ENCODE measurements around the gene NDUFA6.

The NDUFA6 gene

GRCh38 chr22:42084874-42085273 lies 5.7 kb downstream of the NDUFA6 start:
- Mint-ChIP-seq H3K36me3 (ENCODE audit: low read depth) (peaks cover 78% of the 10 kb centered on the region), H3K4me3 (no peak overlapping the region), H3K27ac (peak overlapping the region; percentile 1), H3K4me1 (ENCODE audit: low read depth) (peaks cover 42% of the 10 kb centered on the region), H3K27me3 (no peaks in the 10 kb centered on the region), H3K9me3 (no peaks in the 10 kb centered on the region)
- intact Hi-C loops (cut with micrococcal nuclease), result no loop called here

- H3K27me3 Mint-ChIP-seq, result no peaks in the 10 kb centered on the region
- no peak overlapping the region for H3K27ac Mint-ChIP-seq
- intact Hi-C loops (cut with micrococcal nuclease), result no loop called here
- H3K36me3 Mint-ChIP-seq (ENCODE audit: low read depth), result peaks cover 82% of the 10 kb centered on the region
- peaks cover 40% of the 10 kb centered on the region for H3K4me1 Mint-ChIP-seq (ENCODE audit: low read depth)
- no peak overlapping the region for H3K4me3 Mint-ChIP-seq
- H3K9me3 Mint-ChIP-seq, result no peaks in the 10 kb centered on the region
Observed at GRCh38 chr22:42083119-42083518, 7.5 kb downstream of the NDUFA6 start.

GRCh38 chr22:42080287-42080686 lies 10.3 kb downstream of the NDUFA6 start:
- intact Hi-C loops (cut with micrococcal nuclease), result no loop called here
- peak overlapping the region; percentile 85 for H3K4me3 Mint-ChIP-seq
- H3K4me1 Mint-ChIP-seq (ENCODE audit: low read depth), result peaks cover 58% of the 10 kb centered on the region
- no peaks in the 10 kb centered on the region for H3K27me3 Mint-ChIP-seq
- no peaks in the 10 kb centered on the region for H3K9me3 Mint-ChIP-seq
- peaks cover 86% of the 10 kb centered on the region for H3K36me3 Mint-ChIP-seq (ENCODE audit: low read depth)
- peak overlapping the region; percentile 98 for H3K27ac Mint-ChIP-seq

- no peaks in the 10 kb centered on the region for H3K27me3 Mint-ChIP-seq
- intact Hi-C loops (cut with micrococcal nuclease), result loop anchor here (1.0 to 2.0 kb wide), 3 partner anchors 9 to 113 kb away; partner anchors contain the start of genes NAGA and NDUFA6
Observed at GRCh38 chr22:42079319-42080251, 11.0 kb downstream of the NDUFA6 start, which contains the start of gene SMDT1. Gene SMDT1, plus strand, starts transcription at chr22:42079700. Its CDS starts 69 bp downstream, at chr22:42079769.

GRCh38 chr22:42078469-42079318 lies 11.9 kb downstream of the NDUFA6 start:
- intact Hi-C loops (cut with micrococcal nuclease), result loop anchor here (1.0 to 2.0 kb wide), 3 partner anchors 8 to 112 kb away; partner anchors contain the start of genes NAGA and NDUFA6
- Mint-ChIP-seq H3K9me3 (no peaks in the 10 kb centered on the region), H3K27me3 (no peaks in the 10 kb centered on the region), H3K4me3 (peak overlapping the region; percentile 85), H3K4me1 (ENCODE audit: low read depth) (peaks cover 52% of the 10 kb centered on the region), H3K27ac (peak overlapping the region; percentile 98), H3K36me3 (ENCODE audit: low read depth) (peaks cover 75% of the 10 kb centered on the region)

More at GRCh38 chr22:42079319-42080251, 11.0 kb downstream of the NDUFA6 start, which contains the start of gene SMDT1:
- H3K4me1 Mint-ChIP-seq (ENCODE audit: low read depth), result peaks cover 60% of the 10 kb centered on the region
- H3K36me3 Mint-ChIP-seq (ENCODE audit: low read depth), result peaks cover 84% of the 10 kb centered on the region
- no peaks in the 10 kb centered on the region for H3K9me3 Mint-ChIP-seq
- peak within 1 kb of the TSS; percentile 85 for H3K4me3 Mint-ChIP-seq
- peak within 1 kb of the TSS; percentile 98 for H3K27ac Mint-ChIP-seq

- Mint-ChIP-seq H3K36me3 (ENCODE audit: low read depth) (peaks cover 67% of the 10 kb centered on the region), H3K9me3 (no peaks in the 10 kb centered on the region), H3K4me3 (no peak overlapping the region), H3K27ac (peak overlapping the region; percentile 98), H3K27me3 (no peaks in the 10 kb centered on the region), H3K4me1 (ENCODE audit: low read depth) (peaks cover 60% of the 10 kb centered on the region)
- intact Hi-C loops (cut with micrococcal nuclease), result loop anchor here (2.0 kb wide), 1 partner anchor 111 kb away; no protein-coding TSS in a partner anchor
Observed at GRCh38 chr22:42077486-42078125, 13.0 kb downstream of the NDUFA6 start.

- peaks cover 60% of the 10 kb centered on the region for H3K4me1 Mint-ChIP-seq (ENCODE audit: low read depth)
- peak overlapping the region; percentile 98 for H3K27ac Mint-ChIP-seq
- H3K27me3 Mint-ChIP-seq, result no peaks in the 10 kb centered on the region
- intact Hi-C loops (cut with micrococcal nuclease), result no loop called here
- H3K36me3 Mint-ChIP-seq (ENCODE audit: low read depth), result peaks cover 60% of the 10 kb centered on the region
- no peak overlapping the region for H3K4me3 Mint-ChIP-seq
- no peaks in the 10 kb centered on the region for H3K9me3 Mint-ChIP-seq
Observed at GRCh38 chr22:42076764-42077485, 13.6 kb downstream of the NDUFA6 start.

- intact Hi-C loops (cut with micrococcal nuclease), result no loop called here
- H3K27ac Mint-ChIP-seq, result peak overlapping the region; percentile 96
Observed at GRCh38 chr22:42074846-42075676, 15.5 kb downstream of the NDUFA6 start.

GRCh38 chr22:42074132-42074811 lies 16.3 kb downstream of the NDUFA6 start, which contains the start of gene PHETA2:
Gene PHETA2, plus strand, starts transcription at chr22:42074248. Its CDS starts 3,046 bp downstream, at chr22:42077294.
- Mint-ChIP-seq H3K27ac (peak within 1 kb of the TSS; percentile 96), H3K9me3 (no peaks in the 10 kb centered on the region), H3K4me3 (peak within 1 kb of the TSS; percentile 79), H3K27me3 (no peaks in the 10 kb centered on the region), H3K36me3 (ENCODE audit: low read depth) (peaks cover 58% of the 10 kb centered on the region), H3K4me1 (ENCODE audit: low read depth) (peaks cover 67% of the 10 kb centered on the region)
- intact Hi-C loops (cut with micrococcal nuclease), result no loop called here

More at GRCh38 chr22:42074846-42075676, 15.5 kb downstream of the NDUFA6 start:
- Mint-ChIP-seq H3K27me3 (no peaks in the 10 kb centered on the region), H3K36me3 (ENCODE audit: low read depth) (peaks cover 59% of the 10 kb centered on the region), H3K4me3 (peak overlapping the region; percentile 79), H3K4me1 (ENCODE audit: low read depth) (peaks cover 66% of the 10 kb centered on the region), H3K9me3 (no peaks in the 10 kb centered on the region)

GRCh38 chr22:42073621-42074041 lies 16.9 kb downstream of the NDUFA6 start:
- Mint-ChIP-seq H3K4me3 (peak overlapping the region; percentile 79), H3K9me3 (no peaks in the 10 kb centered on the region), H3K27me3 (no peaks in the 10 kb centered on the region), H3K4me1 (ENCODE audit: low read depth) (peaks cover 67% of the 10 kb centered on the region), H3K27ac (peak overlapping the region; percentile 96), H3K36me3 (ENCODE audit: low read depth) (peaks cover 58% of the 10 kb centered on the region)
- intact Hi-C loops (cut with micrococcal nuclease), result no loop called here

- H3K27me3 Mint-ChIP-seq, result no peaks in the 10 kb centered on the region
- peaks cover 67% of the 10 kb centered on the region for H3K4me1 Mint-ChIP-seq (ENCODE audit: low read depth)
- H3K9me3 Mint-ChIP-seq, result no peaks in the 10 kb centered on the region
- H3K4me3 Mint-ChIP-seq, result peak overlapping the region; percentile 79
- peaks cover 58% of the 10 kb centered on the region for H3K36me3 Mint-ChIP-seq (ENCODE audit: low read depth)
- intact Hi-C loops (cut with micrococcal nuclease), result no loop called here
- peak overlapping the region; percentile 96 for H3K27ac Mint-ChIP-seq
Observed at GRCh38 chr22:42072606-42073330, 17.8 kb downstream of the NDUFA6 start.

All from dendritic cell treated with granulocyte-macrophage colony-stimulating factor and Interleukin-4, amounts not matched to agents 40 ng/mL and 50 ng/mL, for 4 days (primary cell).